ENCODE results near the gene SLC27A3. TPM values are rescaled to one million over a fixed set of nuclear protein-coding genes. Genes with fewer than 3 reads are reported as not detected.

SLC27A3 gene
- total RNA-seq, 1 experiment from 2014 or later: 42.0 TPM

GRCh38 chr1:153798468-153798780, 23.2 kb downstream of the SLC27A3 start:
- Histone ChIP-seq H4K91ac (ENCODE audit: insufficient read length, low read depth, low read length) (no peak overlapping the region), H3K56ac (ENCODE audit: insufficient read length, low read depth, low read length) (no peak overlapping the region), H4K5ac (ENCODE audit: insufficient read length, low read depth, low read length) (no peak overlapping the region), H3K18ac (ENCODE audit: insufficient read length, low read depth, low read length) (no peak overlapping the region), H4K8ac (replicated peaks; ENCODE audit: insufficient read length, low read depth, low read length) (no peak overlapping the region), H2BK15ac (ENCODE audit: low read depth, low read length) (no peak overlapping the region), H2AFZ (ENCODE audit: low read length) (no peak overlapping the region), H2AK5ac (ENCODE audit: insufficient read length, low read length) (no peak overlapping the region), H2BK12ac (ENCODE audit: insufficient read length, low read depth, low read length) (no peak overlapping the region), H3K9ac (ENCODE audit: extremely low read depth, insufficient read length, low read length) (no peak overlapping the region), H3K79me1 (ENCODE audit: insufficient read depth, low read depth, low read length, poor library complexity, severe bottlenecking) (no peaks in the 10 kb centered on the region), H3K27me3 (ENCODE audit: insufficient read depth, low read length) (no peaks in the 10 kb centered on the region), H3K79me2 (ENCODE audit: insufficient read depth, low read length) (no peaks in the 10 kb centered on the region), H2BK5ac (ENCODE audit: insufficient read length, low read length) (no peak overlapping the region), H3T11ph (ENCODE audit: low read length) (no peak overlapping the region), H3K4me1 (ENCODE audit: insufficient read depth, low read length) (no peaks in the 10 kb centered on the region), H3K4me2 (ENCODE audit: insufficient read depth, insufficient read length, low read length) (no peak overlapping the region), H3K4ac (ENCODE audit: low read depth, low read length) (no peak overlapping the region), H2BK20ac (ENCODE audit: low read depth, low read length, poor library complexity, severe bottlenecking) (no peak overlapping the region), H2BK120ac (ENCODE audit: low read depth, low read length, poor library complexity, severe bottlenecking) (no peak overlapping the region), H3K23me2 (ENCODE audit: insufficient read length, low read depth, low read length, poor library complexity, severe bottlenecking) (no peaks in the 10 kb centered on the region), H4K20me1 (ENCODE audit: control insufficient read depth, insufficient read depth, insufficient read length) (no peaks in the 10 kb centered on the region), H3K27ac (ENCODE audit: insufficient read length, low read depth, low read length) (no peak overlapping the region), H3K9me3 (ENCODE audit: control insufficient read depth, low read depth, low read length) (no peaks in the 10 kb centered on the region), H3K23ac (ENCODE audit: insufficient read length, low read depth, low read length) (no peak overlapping the region), H3K14ac (ENCODE audit: insufficient read depth, low read length) (no peak overlapping the region)
- Mint-ChIP-seq H3K27ac (peak overlapping the region in 2 of 3 experiments; percentile 38 to 72; a peak in 3 of 7 replicates), H3K36me3 (ENCODE audit: insufficient read depth in 1 of 3, low read depth in 3 of 3) (peaks cover 0 to 6% (median 5%) of the 10 kb centered on the region in 3 experiments; a peak in 4 of 7 replicates), H3K4me1 (peaks cover 30 to 40% of the 10 kb centered on the region in 2 experiments), H3K4me3 (no peak overlapping the region), H3K27me3 (ENCODE audit: low read depth) (peaks cover 4% of the 10 kb centered on the region), H3K9me3 (no peaks in the 10 kb centered on the region)
- WGBS (ENCODE audit: extremely low coverage, insufficient read length, low lambda C conversion rate): no CpG with 5 or more reads among the region's 3 CpGs
- DNase-seq: no peak
- TF ChIP-seq, protein P1, sequence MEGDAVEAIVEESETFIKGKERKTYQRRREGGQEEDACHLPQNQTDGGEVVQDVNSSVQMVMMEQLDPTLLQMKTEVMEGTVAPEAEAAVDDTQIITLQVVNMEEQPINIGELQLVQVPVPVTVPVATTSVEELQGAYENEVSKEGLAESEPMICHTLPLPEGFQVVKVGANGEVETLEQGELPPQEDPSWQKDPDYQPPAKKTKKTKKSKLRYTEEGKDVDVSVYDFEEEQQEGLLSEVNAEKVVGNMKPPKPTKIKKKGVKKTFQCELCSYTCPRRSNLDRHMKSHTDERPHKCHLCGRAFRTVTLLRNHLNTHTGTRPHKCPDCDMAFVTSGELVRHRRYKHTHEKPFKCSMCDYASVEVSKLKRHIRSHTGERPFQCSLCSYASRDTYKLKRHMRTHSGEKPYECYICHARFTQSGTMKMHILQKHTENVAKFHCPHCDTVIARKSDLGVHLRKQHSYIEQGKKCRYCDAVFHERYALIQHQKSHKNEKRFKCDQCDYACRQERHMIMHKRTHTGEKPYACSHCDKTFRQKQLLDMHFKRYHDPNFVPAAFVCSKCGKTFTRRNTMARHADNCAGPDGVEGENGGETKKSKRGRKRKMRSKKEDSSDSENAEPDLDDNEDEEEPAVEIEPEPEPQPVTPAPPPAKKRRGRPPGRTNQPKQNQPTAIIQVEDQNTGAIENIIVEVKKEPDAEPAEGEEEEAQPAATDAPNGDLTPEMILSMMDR (conservative IDR thresholded peaks at IDR 0.05): no peak
